ENCODE results near the gene DCST2. TPM values are rescaled to one million over a fixed set of nuclear protein-coding genes. Genes with fewer than 3 reads are reported as not detected.

The DCST2 gene
- total and polyA plus RNA-seq, 2 donors from 2014 or later = 0.43 to 1.4 TPM

DNA sequence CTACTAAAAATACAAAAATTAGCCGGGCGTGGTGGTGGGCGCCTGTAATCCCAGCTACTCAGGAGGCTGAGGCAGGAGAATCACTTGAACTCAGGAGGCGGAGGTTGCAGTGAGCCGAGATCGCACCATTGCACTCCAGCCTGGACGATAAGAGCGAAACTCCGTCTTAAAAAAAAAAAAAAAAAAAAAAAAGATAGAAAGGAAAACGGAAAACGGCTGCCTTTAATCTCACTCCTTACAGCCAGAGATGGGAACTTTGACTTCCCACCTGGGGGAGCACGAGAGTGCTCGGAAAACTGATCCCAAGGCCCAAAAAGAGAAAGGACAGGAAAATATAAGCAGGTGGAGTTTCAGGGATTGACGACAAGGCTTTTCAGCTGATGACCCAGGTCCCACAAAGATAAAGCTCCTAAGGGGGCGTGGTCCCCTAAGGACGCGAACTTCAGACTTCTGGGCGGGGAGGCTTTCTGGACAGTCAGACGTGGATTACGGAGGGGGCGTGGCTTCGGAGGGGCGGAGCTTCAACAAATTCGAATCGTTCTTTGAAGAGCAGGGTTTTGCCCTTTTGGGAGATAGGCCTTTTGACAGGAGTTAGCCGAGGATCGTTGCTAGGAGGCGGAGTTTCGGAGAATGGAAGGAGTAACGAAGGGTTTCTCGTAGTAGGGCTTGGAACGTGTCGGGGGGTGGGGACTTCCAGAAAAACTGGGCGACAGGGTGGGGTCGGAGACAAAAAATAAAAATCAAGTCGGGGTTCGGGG, 60.1 kb downstream of the DCST2 start:
- TF ChIP-seq, protein P1, sequence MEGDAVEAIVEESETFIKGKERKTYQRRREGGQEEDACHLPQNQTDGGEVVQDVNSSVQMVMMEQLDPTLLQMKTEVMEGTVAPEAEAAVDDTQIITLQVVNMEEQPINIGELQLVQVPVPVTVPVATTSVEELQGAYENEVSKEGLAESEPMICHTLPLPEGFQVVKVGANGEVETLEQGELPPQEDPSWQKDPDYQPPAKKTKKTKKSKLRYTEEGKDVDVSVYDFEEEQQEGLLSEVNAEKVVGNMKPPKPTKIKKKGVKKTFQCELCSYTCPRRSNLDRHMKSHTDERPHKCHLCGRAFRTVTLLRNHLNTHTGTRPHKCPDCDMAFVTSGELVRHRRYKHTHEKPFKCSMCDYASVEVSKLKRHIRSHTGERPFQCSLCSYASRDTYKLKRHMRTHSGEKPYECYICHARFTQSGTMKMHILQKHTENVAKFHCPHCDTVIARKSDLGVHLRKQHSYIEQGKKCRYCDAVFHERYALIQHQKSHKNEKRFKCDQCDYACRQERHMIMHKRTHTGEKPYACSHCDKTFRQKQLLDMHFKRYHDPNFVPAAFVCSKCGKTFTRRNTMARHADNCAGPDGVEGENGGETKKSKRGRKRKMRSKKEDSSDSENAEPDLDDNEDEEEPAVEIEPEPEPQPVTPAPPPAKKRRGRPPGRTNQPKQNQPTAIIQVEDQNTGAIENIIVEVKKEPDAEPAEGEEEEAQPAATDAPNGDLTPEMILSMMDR (IDR thresholded peaks at IDR 0.05; ENCODE audit: borderline replicate concordance, extremely low read depth, insufficient read depth) = peak; percentile 19
- peak overlapping the region; percentile 75 to 94 (median 83) for H3K4me3 ChIP-seq (ENCODE audit: low read length in 3 of 3)
- no peaks in the 10 kb centered on the region for H3K27me3 ChIP-seq (ENCODE audit: control insufficient read depth, insufficient read depth, low read length)
- no peaks in the 10 kb centered on the region for H3K9me3 ChIP-seq (ENCODE audit: control insufficient read depth in 2 of 3, insufficient read depth in 1 of 3, low read length in 3 of 3)
- DNase-seq (peak; percentile 95 to 99 (median 98)), FAIRE-seq (no peak)
- peaks cover 0 to 3% (median 0%) of the 10 kb centered on the region in 3 donors for H3K36me3 ChIP-seq (ENCODE audit: control insufficient read depth in 2 of 3, insufficient read depth in 3 of 3, low read length in 3 of 3)
- peak overlapping the region; percentile 24 to 93 (median 83) for H3K9ac ChIP-seq (ENCODE audit: low read length in 3 of 3)
- H3K4me1 ChIP-seq (ENCODE audit: control insufficient read depth in 2 of 3, insufficient read depth in 2 of 3, low read depth in 1 of 3, low read length in 3 of 3) = peaks cover 7 to 30% (median 24%) of the 10 kb centered on the region in 3 donors
- intact Hi-C loops (cut with DNase I) = no loop called here
- H3K27ac ChIP-seq (ENCODE audit: low read depth in 2 of 2, low read length in 2 of 2) = peak overlapping the region; percentile 96 to 98

DNA sequence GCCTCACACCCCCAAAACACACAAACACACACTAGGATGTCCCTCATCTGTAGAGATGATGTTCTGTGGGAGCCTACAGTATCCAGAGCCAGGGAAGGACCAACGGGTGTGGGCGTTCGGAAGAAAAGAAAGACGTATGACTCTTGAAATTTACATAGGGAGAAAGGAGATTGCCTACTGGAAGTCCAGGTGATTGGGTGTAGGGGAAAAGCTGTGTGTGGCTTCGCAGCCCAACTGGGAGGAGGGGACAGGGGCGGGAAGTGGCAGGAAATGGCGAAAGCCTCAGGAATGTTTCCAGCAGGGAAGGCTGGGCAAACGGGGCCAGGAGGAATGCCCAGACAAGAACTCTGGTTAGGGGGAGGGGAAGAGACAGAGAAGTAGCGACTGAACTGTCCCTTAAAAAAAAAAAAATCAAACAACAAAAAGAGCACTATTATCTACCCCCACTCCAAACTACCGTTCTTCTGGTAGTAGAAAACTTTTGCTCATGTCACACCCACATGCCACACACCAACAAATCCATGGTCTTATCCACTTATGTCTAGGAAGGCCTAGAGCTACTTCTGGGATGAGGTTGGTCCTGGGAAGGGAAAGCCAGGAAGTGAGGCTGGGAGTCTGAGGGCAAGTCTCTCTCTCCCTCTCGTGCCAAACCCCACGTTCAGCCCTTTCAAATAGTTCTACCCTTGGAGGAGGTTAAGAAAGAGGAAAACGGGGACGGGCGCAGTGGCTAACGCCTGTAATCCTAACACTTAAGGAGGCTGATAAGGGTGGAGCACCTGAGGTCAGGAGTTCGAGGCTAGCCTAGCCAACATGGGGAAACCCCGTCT, 60.9 kb downstream of the DCST2 start:
- Histone ChIP-seq H3K9me3 (ENCODE audit: control insufficient read depth in 2 of 3, insufficient read depth in 1 of 3, low read length in 3 of 3) (no peaks in the 10 kb centered on the region), H3K27ac (ENCODE audit: low read depth in 2 of 2, low read length in 2 of 2) (peak overlapping the region; percentile 96 to 98), H3K4me3 (ENCODE audit: low read length in 3 of 3) (peak overlapping the region; percentile 27 to 83 (median 70)), H3K36me3 (ENCODE audit: control insufficient read depth in 2 of 3, insufficient read depth in 3 of 3, low read length in 3 of 3) (peaks cover 0 to 8% (median 6%) of the 10 kb centered on the region in 3 donors), H3K4me1 (ENCODE audit: control insufficient read depth in 2 of 3, insufficient read depth in 2 of 3, low read depth in 1 of 3, low read length in 3 of 3) (peaks cover 7 to 30% (median 24%) of the 10 kb centered on the region in 3 donors), H3K27me3 (ENCODE audit: control insufficient read depth, insufficient read depth, low read length) (no peaks in the 10 kb centered on the region), H3K9ac (ENCODE audit: low read length in 3 of 3) (peak overlapping the region in 2 of 3 donors; percentile 73 to 83)
- no peak for FAIRE-seq
- DNase-seq = peak; percentile 61 to 94 (median 78)
- TF ChIP-seq, protein P1 (IDR thresholded peaks at IDR 0.05; ENCODE audit: borderline replicate concordance, extremely low read depth, insufficient read depth) = no peak
- intact Hi-C loops (cut with DNase I) = no loop called here

DNA sequence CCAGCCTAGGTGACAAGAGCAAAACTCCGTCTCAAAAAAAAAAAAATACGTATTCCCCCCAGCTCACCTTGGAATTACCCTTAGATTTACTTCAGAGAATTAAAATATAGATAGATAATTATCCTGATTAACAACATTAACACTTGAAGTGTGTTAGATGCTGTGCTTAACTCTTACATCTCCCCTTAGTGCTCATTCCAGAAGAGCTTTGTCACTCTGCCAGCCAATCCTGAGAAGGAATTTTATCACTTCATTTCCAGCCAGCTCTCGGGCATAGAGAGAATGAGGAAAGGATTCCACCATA, 61.4 kb downstream of the DCST2 start:
- DNase-seq (no peak), FAIRE-seq (no peak)
- Histone ChIP-seq H3K36me3 (ENCODE audit: control insufficient read depth in 2 of 3, insufficient read depth in 3 of 3, low read length in 3 of 3) (peaks cover 0 to 11% (median 11%) of the 10 kb centered on the region in 3 donors), H3K9ac (ENCODE audit: low read length in 3 of 3) (peak overlapping the region in 1 of 3 donors; percentile 83), H3K4me1 (ENCODE audit: control insufficient read depth in 2 of 3, insufficient read depth in 2 of 3, low read depth in 1 of 3, low read length in 3 of 3) (peaks cover 7 to 30% (median 24%) of the 10 kb centered on the region in 3 donors), H3K9me3 (ENCODE audit: control insufficient read depth in 2 of 3, insufficient read depth in 1 of 3, low read length in 3 of 3) (no peaks in the 10 kb centered on the region), H3K4me3 (ENCODE audit: low read length in 3 of 3) (peak overlapping the region in 2 of 3 donors; percentile 44 to 83), H3K27me3 (ENCODE audit: control insufficient read depth, insufficient read depth, low read length) (no peaks in the 10 kb centered on the region), H3K27ac (ENCODE audit: low read depth in 2 of 2, low read length in 2 of 2) (peak overlapping the region; percentile 96 to 98)
- intact Hi-C loops (cut with DNase I) = no loop called here
- TF ChIP-seq, protein P1 (IDR thresholded peaks at IDR 0.05; ENCODE audit: borderline replicate concordance, extremely low read depth, insufficient read depth) = no peak
